ENCODE data around the gene MARK4.
A peak's percentile ranks its signal among the peaks of the same experiment; 100 is the strongest.

The MARK4 gene

DNA sequence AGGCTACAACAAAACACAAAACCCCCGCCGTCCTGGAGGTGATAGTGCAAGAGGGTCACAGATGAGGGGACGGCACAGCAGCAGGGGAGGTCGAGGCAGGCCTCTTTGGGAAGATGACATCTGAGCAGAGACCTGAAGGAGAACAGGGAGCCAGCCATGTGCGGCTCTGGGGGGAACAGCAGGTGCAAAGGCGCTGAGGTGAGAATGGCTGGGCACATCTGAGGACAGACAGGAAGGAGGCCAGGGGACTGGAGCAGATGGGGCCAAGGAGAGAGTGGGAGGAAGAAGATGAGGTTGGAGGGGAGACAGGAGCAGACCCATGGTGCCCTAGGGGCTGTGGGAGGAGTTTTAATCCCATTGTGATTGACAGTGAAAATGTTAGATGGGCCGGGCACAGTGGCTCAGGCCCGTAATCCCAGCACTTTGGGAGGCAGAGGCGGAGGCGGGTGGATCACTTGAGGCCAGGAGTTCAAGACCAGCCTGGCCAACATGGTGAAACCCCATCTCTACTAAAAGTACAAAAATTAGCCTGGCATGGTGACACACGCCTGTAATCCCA lies 73.4 kb downstream of the MARK4 start:
- ATAC-seq: no peak
- TF ChIP-seq ARNTL (CRISPR knock-in tag; IDR thresholded peaks at IDR 0.05; ENCODE audit: borderline replicate concordance, low read depth) (no peak), ZNF70 (CRISPR knock-in tag; IDR thresholded peaks at IDR 0.05) (no peak), ZFP3 (CRISPR knock-in tag; IDR thresholded peaks at IDR 0.05) (no peak), SNAI2 (CRISPR knock-in tag; IDR thresholded peaks at IDR 0.05) (no peak), OSR1 (CRISPR knock-in tag; IDR thresholded peaks at IDR 0.05) (no peak), ZC3H10 (CRISPR knock-in tag; IDR thresholded peaks at IDR 0.05) (no peak), ZFP30 (CRISPR knock-in tag; IDR thresholded peaks at IDR 0.05) (no peak), PPARA (CRISPR knock-in tag; IDR thresholded peaks at IDR 0.05; ENCODE audit: borderline replicate concordance) (no peak), CSDC2 (CRISPR knock-in tag; IDR thresholded peaks at IDR 0.05) (no peak)

DNA sequence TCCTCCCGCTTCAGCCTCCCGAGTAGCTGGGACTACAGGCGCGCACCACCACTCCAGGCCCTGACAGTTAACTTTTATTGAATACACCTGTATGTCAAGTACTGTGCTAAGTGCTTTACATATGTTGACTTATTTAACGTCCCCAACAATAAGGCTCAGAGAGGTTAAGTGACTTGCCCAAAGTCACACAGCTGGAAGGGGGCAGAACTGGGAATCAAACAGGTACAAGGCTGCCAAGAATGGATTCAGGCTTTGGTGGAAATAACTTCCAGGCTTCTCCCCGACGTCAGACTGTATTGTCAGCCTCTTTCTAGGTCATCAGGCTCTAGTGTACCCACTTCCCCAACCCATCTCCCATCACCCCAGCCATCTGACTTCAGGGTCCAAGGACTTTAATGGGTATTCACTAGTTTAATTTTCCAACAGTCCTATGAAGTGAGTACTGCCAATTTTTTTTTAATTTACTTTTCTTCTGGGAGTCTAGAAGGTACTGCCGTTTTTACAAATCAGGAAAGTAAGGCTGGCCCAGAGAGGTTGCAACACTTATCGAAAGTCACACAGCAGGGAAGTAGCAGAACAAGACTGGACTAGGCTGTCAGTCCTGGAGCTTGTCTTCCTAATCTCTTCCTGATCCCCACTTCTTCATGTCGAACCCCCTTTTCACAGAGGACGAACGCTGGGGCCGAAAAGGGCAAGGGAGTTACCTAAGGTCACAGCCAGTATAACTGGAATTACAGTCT lies 76.5 kb downstream of the MARK4 start:
- no peak for TF ChIP-seq ZNF8 (CRISPR knock-in tag; IDR thresholded peaks at IDR 0.05)
- no peak for TF ChIP-seq PPARA (CRISPR knock-in tag; IDR thresholded peaks at IDR 0.05; ENCODE audit: borderline replicate concordance)
- TF ChIP-seq TCF4 (CRISPR knock-in tag; IDR thresholded peaks at IDR 0.05; ENCODE audit: borderline replicate concordance): no peak
- no peak for TF ChIP-seq ISL1 (CRISPR knock-in tag; IDR thresholded peaks at IDR 0.05)
- no peak for TF ChIP-seq GLIS3 (CRISPR knock-in tag; IDR thresholded peaks at IDR 0.05)
- no peak for TF ChIP-seq ARNTL (CRISPR knock-in tag; IDR thresholded peaks at IDR 0.05; ENCODE audit: borderline replicate concordance, low read depth)
- no peak for TF ChIP-seq OSR1 (CRISPR knock-in tag; IDR thresholded peaks at IDR 0.05)
- TF ChIP-seq, protein P1, sequence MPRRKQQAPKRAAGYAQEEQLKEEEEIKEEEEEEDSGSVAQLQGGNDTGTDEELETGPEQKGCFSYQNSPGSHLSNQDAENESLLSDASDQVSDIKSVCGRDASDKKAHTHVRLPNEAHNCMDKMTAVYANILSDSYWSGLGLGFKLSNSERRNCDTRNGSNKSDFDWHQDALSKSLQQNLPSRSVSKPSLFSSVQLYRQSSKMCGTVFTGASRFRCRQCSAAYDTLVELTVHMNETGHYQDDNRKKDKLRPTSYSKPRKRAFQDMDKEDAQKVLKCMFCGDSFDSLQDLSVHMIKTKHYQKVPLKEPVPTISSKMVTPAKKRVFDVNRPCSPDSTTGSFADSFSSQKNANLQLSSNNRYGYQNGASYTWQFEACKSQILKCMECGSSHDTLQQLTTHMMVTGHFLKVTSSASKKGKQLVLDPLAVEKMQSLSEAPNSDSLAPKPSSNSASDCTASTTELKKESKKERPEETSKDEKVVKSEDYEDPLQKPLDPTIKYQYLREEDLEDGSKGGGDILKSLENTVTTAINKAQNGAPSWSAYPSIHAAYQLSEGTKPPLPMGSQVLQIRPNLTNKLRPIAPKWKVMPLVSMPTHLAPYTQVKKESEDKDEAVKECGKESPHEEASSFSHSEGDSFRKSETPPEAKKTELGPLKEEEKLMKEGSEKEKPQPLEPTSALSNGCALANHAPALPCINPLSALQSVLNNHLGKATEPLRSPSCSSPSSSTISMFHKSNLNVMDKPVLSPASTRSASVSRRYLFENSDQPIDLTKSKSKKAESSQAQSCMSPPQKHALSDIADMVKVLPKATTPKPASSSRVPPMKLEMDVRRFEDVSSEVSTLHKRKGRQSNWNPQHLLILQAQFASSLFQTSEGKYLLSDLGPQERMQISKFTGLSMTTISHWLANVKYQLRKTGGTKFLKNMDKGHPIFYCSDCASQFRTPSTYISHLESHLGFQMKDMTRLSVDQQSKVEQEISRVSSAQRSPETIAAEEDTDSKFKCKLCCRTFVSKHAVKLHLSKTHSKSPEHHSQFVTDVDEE (CRISPR knock-in tag; IDR thresholded peaks at IDR 0.05): no peak
- ATAC-seq: no peak

DNA sequence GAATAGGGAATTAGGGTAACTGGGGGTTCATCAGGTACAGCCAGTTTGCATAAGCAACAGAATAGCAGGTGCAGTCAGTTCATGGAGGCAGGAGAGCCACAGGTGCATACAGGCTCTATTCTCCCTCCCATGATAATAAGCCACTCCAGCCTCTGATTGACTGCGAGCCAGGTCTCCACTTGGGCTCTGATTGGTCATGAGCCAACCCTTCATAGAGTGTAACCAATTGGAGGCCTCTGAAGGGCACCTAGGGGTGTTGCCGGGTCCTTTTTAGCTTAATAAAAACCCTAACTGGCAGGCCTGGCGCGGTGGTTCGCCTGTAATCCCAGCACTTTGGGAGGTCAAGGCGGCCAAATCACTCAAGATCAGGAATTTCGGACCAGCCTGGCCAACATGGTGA lies 80.3 kb downstream of the MARK4 start:
- ATAC-seq: peak; percentile 24; the same call in 1 of the 3 replicates
- TF ChIP-seq CSDC2 (CRISPR knock-in tag; IDR thresholded peaks at IDR 0.05): no peak
- no peak for TF ChIP-seq TCF4 (CRISPR knock-in tag; IDR thresholded peaks at IDR 0.05; ENCODE audit: borderline replicate concordance)
- TF ChIP-seq BACH2 (CRISPR knock-in tag; IDR thresholded peaks at IDR 0.05; ENCODE audit: borderline replicate concordance): no peak
- TF ChIP-seq ZNF565 (CRISPR knock-in tag; conservative IDR thresholded peaks at IDR 0.05; ENCODE audit: low read depth): no peak
- TF ChIP-seq, protein P2, sequence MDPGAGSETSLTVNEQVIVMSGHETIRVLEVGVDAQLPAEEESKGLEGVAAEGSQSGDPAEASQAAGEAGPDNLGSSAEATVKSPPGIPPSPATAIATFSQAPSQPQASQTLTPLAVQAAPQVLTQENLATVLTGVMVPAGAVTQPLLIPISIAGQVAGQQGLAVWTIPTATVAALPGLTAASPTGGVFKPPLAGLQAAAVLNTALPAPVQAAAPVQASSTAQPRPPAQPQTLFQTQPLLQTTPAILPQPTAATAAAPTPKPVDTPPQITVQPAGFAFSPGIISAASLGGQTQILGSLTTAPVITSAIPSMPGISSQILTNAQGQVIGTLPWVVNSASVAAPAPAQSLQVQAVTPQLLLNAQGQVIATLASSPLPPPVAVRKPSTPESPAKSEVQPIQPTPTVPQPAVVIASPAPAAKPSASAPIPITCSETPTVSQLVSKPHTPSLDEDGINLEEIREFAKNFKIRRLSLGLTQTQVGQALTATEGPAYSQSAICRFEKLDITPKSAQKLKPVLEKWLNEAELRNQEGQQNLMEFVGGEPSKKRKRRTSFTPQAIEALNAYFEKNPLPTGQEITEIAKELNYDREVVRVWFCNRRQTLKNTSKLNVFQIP (CRISPR knock-in tag; IDR thresholded peaks at IDR 0.05; ENCODE audit: borderline replicate concordance, low read depth): no peak
- TF ChIP-seq, protein P1 (CRISPR knock-in tag; IDR thresholded peaks at IDR 0.05): no peak
- TF ChIP-seq ARNTL (CRISPR knock-in tag; IDR thresholded peaks at IDR 0.05; ENCODE audit: borderline replicate concordance, low read depth): no peak
- no peak for TF ChIP-seq PPARA (CRISPR knock-in tag; IDR thresholded peaks at IDR 0.05; ENCODE audit: borderline replicate concordance)
- no peak for TF ChIP-seq TOX (CRISPR knock-in tag; IDR thresholded peaks at IDR 0.05; ENCODE audit: borderline replicate concordance)

DNA sequence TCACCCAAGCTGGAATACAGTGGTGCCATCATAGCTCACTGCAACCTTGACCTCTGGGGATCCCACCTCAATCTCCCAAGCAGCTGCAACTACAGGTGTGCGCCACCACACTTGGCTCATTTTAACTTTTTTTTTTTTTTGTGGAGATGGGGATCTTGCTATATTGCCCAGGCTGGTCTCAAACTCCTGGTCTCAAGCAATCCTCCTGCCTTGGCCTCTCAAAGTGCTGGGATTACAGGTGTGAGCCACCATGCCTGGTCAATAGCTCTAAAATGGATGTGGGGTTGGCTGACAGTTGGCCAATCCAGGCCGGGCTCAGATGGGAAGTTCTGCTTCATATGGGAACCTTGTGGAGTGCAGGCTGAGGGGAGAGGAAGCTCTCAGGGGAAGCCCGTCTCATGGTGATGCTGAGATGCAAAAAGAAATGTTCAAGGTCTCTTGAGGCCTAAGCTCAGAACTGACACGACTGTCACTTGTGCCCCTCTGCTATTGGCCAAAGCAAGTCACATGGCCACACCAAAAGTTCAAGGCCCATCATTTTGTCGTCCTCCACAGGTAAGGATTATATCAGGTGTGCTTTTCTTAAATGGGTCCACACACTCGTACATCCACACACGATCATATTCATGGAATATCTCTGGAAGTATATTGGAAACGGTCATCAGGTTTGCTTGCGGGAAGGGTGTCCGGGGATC lies 82.7 kb downstream of the MARK4 start:
- no peak for ATAC-seq
- TF ChIP-seq ZNF8 (CRISPR knock-in tag; IDR thresholded peaks at IDR 0.05) (no peak), SNAI2 (CRISPR knock-in tag; IDR thresholded peaks at IDR 0.05) (no peak), ZC3H10 (CRISPR knock-in tag; IDR thresholded peaks at IDR 0.05) (no peak), ZFP30 (CRISPR knock-in tag; IDR thresholded peaks at IDR 0.05) (no peak), CSDC2 (CRISPR knock-in tag; IDR thresholded peaks at IDR 0.05) (no peak), ARNTL (CRISPR knock-in tag; IDR thresholded peaks at IDR 0.05; ENCODE audit: borderline replicate concordance, low read depth) (no peak), ZNF565 (CRISPR knock-in tag; conservative IDR thresholded peaks at IDR 0.05; ENCODE audit: low read depth) (no peak), BACH2 (CRISPR knock-in tag; IDR thresholded peaks at IDR 0.05; ENCODE audit: borderline replicate concordance) (no peak), RARB (CRISPR knock-in tag; IDR thresholded peaks at IDR 0.05) (no peak)
- TF ChIP-seq, protein P3, sequence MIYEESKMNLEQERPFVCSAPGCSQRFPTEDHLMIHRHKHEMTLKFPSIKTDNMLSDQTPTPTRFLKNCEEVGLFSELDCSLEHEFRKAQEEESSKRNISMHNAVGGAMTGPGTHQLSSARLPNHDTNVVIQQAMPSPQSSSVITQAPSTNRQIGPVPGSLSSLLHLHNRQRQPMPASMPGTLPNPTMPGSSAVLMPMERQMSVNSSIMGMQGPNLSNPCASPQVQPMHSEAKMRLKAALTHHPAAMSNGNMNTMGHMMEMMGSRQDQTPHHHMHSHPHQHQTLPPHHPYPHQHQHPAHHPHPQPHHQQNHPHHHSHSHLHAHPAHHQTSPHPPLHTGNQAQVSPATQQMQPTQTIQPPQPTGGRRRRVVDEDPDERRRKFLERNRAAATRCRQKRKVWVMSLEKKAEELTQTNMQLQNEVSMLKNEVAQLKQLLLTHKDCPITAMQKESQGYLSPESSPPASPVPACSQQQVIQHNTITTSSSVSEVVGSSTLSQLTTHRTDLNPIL (CRISPR knock-in tag; IDR thresholded peaks at IDR 0.05; ENCODE audit: low read depth): no peak
- TF ChIP-seq, protein P4, sequence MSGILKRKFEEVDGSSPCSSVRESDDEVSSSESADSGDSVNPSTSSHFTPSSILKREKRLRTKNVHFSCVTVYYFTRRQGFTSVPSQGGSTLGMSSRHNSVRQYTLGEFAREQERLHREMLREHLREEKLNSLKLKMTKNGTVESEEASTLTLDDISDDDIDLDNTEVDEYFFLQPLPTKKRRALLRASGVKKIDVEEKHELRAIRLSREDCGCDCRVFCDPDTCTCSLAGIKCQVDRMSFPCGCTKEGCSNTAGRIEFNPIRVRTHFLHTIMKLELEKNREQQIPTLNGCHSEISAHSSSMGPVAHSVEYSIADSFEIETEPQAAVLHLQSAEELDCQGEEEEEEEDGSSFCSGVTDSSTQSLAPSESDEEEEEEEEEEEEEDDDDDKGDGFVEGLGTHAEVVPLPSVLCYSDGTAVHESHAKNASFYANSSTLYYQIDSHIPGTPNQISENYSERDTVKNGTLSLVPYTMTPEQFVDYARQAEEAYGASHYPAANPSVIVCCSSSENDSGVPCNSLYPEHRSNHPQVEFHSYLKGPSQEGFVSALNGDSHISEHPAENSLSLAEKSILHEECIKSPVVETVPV (CRISPR knock-in tag; IDR thresholded peaks at IDR 0.05): no peak
